ENCODE data around the gene MRPL48.

MRPL48 gene

DNA sequence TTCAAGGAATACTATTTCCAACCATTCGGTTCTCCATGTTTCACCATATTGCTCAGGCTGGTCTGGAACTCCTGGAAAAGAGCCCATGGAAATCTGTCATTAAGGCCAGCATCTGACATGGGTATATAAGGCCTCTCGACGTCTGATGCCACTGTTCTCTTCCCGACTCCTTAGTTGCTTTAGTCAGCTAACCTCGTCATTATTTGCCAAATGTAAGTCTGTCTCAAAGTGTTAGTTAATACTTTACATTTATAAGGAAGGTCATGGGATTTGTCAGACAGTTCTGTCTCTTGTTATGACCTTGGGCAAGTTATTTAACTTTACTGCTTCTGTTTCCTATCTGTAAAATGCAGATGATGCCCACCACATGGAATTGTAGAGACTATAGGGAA is 1.6 kb downstream of the MRPL48 start:
- TF ChIP-seq POLR2A (IDR thresholded peaks at IDR 0.05; ENCODE audit: low read depth, low read length) (no peak), SPI1 (IDR thresholded peaks at IDR 0.05; ENCODE audit: low read depth, low read length) (no peak), POU2F2 (IDR thresholded peaks at IDR 0.05; ENCODE audit: low read depth, low read length) (no peak), PAX5 (IDR thresholded peaks at IDR 0.05; ENCODE audit: insufficient read depth, low read length, severe bottlenecking) (no peak), POLR2AphosphoS5 (IDR thresholded peaks at IDR 0.05; ENCODE audit: low read depth, low read length) (no peak), TAF1 (IDR thresholded peaks at IDR 0.05; ENCODE audit: low read depth, low read length) (no peak)
- FAIRE-seq (no peak), DNase-seq (ENCODE audit: insufficient read length, low spot score) (no peak)

DNA sequence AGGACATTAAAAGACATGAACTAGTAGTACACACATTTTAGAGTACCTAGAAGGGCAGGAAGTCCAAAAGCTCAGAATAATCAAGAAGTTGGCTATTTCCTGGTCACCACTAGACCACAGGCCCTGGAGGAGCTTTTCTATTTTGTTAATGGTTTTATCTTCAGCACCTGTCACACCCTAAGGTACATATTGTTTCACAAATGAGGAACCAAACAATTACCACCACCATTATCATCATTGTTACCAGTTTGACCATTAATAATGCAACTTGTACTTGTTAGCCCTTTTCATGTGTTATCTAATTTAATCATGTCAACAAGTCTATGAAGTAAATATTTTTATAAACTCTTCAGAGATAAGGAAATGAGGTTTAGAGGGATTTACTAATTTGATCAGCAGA is 4.9 kb downstream of the MRPL48 start:
- DNase-seq (ENCODE audit: insufficient read length, low spot score) (no peak), FAIRE-seq (no peak)
- TF ChIP-seq SPI1 (IDR thresholded peaks at IDR 0.05; ENCODE audit: low read depth, low read length) (no peak), PAX5 (IDR thresholded peaks at IDR 0.05; ENCODE audit: insufficient read depth, low read length, severe bottlenecking) (no peak), POU2F2 (IDR thresholded peaks at IDR 0.05; ENCODE audit: low read depth, low read length) (no peak), POLR2A (IDR thresholded peaks at IDR 0.05; ENCODE audit: low read depth, low read length) (no peak), TAF1 (IDR thresholded peaks at IDR 0.05; ENCODE audit: low read depth, low read length) (no peak), POLR2AphosphoS5 (IDR thresholded peaks at IDR 0.05; ENCODE audit: low read depth, low read length) (no peak)

DNA sequence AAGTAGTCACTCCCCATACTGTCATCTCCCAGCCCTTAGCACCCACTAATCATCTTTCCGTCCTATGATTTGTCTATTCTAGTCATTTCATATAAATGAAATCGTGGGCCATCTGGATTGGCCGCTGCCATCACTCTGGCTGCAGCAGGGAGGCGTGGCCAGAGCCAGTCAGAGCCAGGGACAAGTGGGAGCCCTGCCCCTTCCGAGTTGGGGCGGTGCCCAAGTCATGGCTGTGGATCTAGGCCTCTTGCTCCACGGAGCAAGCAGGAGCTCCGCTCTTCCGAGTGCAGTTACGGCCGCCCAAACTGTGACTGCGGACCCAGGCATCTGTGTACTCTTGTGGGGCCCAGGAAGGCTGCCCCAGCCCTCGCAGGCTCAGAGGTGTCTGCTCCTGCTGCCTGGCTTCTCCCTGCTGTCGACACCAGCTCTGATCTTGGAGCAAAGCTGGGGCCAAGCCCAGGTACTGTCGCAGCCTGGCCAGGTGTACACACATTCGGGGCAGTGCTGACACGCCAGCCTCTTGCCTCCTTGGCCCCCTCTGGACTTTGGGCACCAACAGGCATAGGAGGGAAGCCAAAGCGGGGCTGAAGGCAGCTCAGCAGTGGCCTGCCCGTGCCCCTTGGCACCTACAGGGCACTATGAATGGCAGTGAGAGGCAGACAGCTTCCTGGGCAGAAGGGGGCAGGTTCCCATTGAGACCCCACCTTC is 8.4 kb downstream of the MRPL48 start:
- DNase-seq (ENCODE audit: insufficient read length, low spot score), result no peak

DNA sequence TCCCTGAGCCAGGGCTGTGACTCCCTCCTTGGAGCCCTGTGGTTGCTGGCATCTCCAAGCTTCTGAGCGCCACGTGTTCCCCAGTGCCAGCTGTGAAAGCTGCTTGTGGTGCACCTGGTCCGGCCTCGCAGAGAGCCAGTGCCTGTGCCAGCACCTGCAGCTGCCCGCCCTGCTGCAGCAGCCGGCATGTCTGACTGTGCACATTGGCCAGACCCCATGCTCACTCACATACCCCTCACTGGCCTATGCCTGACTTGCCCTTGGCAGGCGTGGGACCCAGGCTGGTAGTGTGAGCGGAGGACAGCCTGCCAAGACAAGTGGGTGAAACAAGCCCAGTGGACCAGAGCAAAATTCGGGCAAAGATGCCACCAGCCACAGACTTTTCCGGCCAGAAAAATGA is 9.8 kb downstream of the MRPL48 start:
- TF ChIP-seq POU2F2 (IDR thresholded peaks at IDR 0.05; ENCODE audit: low read depth, low read length) (no peak), TAF1 (IDR thresholded peaks at IDR 0.05; ENCODE audit: low read depth, low read length) (no peak), SPI1 (IDR thresholded peaks at IDR 0.05; ENCODE audit: low read depth, low read length) (no peak), POLR2A (IDR thresholded peaks at IDR 0.05; ENCODE audit: low read depth, low read length) (no peak), POLR2AphosphoS5 (IDR thresholded peaks at IDR 0.05; ENCODE audit: low read depth, low read length) (no peak), PAX5 (IDR thresholded peaks at IDR 0.05; ENCODE audit: insufficient read depth, low read length, severe bottlenecking) (no peak)
- DNase-seq (ENCODE audit: insufficient read length, low spot score) (no peak), FAIRE-seq (no peak)

More for the DNA sequence above, 8.4 kb downstream of the MRPL48 start:
- TF ChIP-seq SPI1 (IDR thresholded peaks at IDR 0.05; ENCODE audit: low read depth, low read length), result no peak
- no peak for TF ChIP-seq POLR2A (IDR thresholded peaks at IDR 0.05; ENCODE audit: low read depth, low read length)
- TF ChIP-seq PAX5 (IDR thresholded peaks at IDR 0.05; ENCODE audit: insufficient read depth, low read length, severe bottlenecking), result no peak
- no peak for TF ChIP-seq POU2F2 (IDR thresholded peaks at IDR 0.05; ENCODE audit: low read depth, low read length)
- no peak for TF ChIP-seq POLR2AphosphoS5 (IDR thresholded peaks at IDR 0.05; ENCODE audit: low read depth, low read length)
- TF ChIP-seq TAF1 (IDR thresholded peaks at IDR 0.05; ENCODE audit: low read depth, low read length), result no peak
- FAIRE-seq, result no peak

GRCh38 chr11:73800276-73800806 is 12.7 kb downstream of the MRPL48 start:
- FAIRE-seq (no peak), DNase-seq (ENCODE audit: insufficient read length, low spot score) (no peak)
- no peak for TF ChIP-seq POLR2AphosphoS5 (IDR thresholded peaks at IDR 0.05; ENCODE audit: low read depth, low read length)
- no peak for TF ChIP-seq PAX5 (IDR thresholded peaks at IDR 0.05; ENCODE audit: insufficient read depth, low read length, severe bottlenecking)
- TF ChIP-seq POLR2A (IDR thresholded peaks at IDR 0.05; ENCODE audit: low read depth, low read length), result no peak
- no peak for TF ChIP-seq SPI1 (IDR thresholded peaks at IDR 0.05; ENCODE audit: low read depth, low read length)

DNA sequence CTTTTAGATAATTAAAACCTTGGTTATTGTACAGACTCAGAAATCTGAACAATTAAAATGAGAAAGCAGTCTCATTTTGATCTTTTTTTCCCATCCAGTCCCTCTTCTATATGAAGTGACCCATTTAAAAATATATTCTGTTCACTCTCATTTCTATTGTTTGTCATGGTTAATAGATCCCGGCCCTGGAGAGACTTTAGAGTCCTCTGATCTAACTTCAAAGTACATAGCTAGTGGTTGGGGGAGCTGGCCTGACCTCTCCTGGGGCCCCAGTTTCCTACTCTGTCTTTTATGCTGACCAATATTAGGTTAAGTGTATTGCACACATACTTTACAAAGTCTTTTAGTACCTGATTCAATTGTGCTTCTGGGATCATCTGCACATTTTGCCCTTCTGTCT is 13.5 kb downstream of the MRPL48 start:
- FAIRE-seq, result no peak
- DNase-seq (ENCODE audit: insufficient read length, low spot score), result no peak
- TF ChIP-seq PAX5 (IDR thresholded peaks at IDR 0.05; ENCODE audit: insufficient read depth, low read length, severe bottlenecking) (no peak), POLR2A (IDR thresholded peaks at IDR 0.05; ENCODE audit: low read depth, low read length) (no peak), POLR2AphosphoS5 (IDR thresholded peaks at IDR 0.05; ENCODE audit: low read depth, low read length) (no peak), SPI1 (IDR thresholded peaks at IDR 0.05; ENCODE audit: low read depth, low read length) (no peak), POU2F2 (IDR thresholded peaks at IDR 0.05; ENCODE audit: low read depth, low read length) (no peak), TAF1 (IDR thresholded peaks at IDR 0.05; ENCODE audit: low read depth, low read length) (no peak)

DNA sequence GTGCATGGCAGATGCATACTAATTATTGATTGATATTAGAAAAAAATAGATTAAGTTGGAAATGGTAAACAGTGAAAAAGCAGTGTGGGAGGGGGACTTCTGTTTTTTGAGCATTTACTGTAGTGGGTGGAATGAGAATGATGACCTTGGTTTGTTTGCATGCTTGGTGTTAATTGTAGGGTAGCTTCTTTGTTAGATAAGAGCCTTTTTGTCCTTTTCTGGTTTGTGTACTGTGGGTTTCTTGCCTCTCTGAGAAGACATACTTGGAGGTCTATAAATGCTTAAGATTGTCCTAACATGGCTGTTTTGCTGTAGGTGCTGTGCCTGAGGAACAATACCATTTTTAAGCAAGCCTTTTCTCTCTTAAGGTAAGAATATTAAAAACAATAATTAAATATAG is 17.0 kb downstream of the MRPL48 start:
- no peak for FAIRE-seq
- DNase-seq (ENCODE audit: insufficient read length, low spot score), result no peak
- TF ChIP-seq POU2F2 (IDR thresholded peaks at IDR 0.05; ENCODE audit: low read depth, low read length), result no peak
- no peak for TF ChIP-seq PAX5 (IDR thresholded peaks at IDR 0.05; ENCODE audit: insufficient read depth, low read length, severe bottlenecking)
- TF ChIP-seq SPI1 (IDR thresholded peaks at IDR 0.05; ENCODE audit: low read depth, low read length), result peak; percentile 33; the same call in 1 of the 2 replicates
- no peak for TF ChIP-seq TAF1 (IDR thresholded peaks at IDR 0.05; ENCODE audit: low read depth, low read length)
- TF ChIP-seq POLR2AphosphoS5 (IDR thresholded peaks at IDR 0.05; ENCODE audit: low read depth, low read length), result no peak
- TF ChIP-seq POLR2A (IDR thresholded peaks at IDR 0.05; ENCODE audit: low read depth, low read length), result no peak

DNA sequence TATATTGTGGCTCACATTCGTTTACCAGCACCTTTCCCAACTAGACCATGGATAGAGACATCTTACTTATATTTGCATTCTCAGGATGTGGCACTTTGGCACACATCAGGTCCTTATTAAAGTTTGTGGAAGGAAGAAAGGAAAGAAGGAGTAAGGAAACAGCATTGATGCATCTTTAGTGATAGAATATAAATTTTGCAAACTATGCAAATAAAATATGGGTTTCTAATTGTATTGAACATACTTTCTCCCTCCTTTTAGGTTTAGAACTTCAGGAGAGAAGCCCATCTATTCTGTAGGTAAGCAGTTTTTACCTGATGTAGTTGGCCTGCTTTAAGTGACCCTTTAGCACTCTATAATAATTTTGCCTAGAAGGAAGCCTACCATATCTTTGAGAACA is 20.4 kb downstream of the MRPL48 start:
- FAIRE-seq (no peak), DNase-seq (ENCODE audit: insufficient read length, low spot score) (no peak)

DNA sequence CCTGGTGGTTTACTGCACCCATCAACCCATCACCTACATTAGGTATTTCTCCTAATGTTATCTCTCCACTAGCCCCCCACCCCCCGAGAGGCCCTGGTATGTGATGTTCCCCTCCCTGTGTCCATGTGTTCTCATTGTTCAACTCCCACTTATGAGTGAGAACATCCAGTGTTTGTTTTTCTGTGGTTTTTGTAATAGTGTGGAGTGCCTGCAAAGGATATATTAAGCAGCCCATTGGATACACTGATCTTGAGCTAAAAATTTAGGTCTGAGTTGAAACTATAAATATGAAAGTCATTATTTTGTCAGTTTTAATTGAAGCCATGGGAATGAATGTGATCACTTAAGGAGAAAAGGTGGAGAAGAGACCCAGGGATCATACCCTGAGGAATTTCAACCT is 23.0 kb downstream of the MRPL48 start:
- FAIRE-seq (no peak), DNase-seq (ENCODE audit: insufficient read length, low spot score) (no peak)
- TF ChIP-seq POU2F2 (IDR thresholded peaks at IDR 0.05; ENCODE audit: low read depth, low read length), result no peak

More for the DNA sequence above, 20.4 kb downstream of the MRPL48 start:
- TF ChIP-seq PAX5 (IDR thresholded peaks at IDR 0.05; ENCODE audit: insufficient read depth, low read length, severe bottlenecking) (no peak), TAF1 (IDR thresholded peaks at IDR 0.05; ENCODE audit: low read depth, low read length) (no peak), POLR2A (IDR thresholded peaks at IDR 0.05; ENCODE audit: low read depth, low read length) (no peak), POU2F2 (IDR thresholded peaks at IDR 0.05; ENCODE audit: low read depth, low read length) (no peak), POLR2AphosphoS5 (IDR thresholded peaks at IDR 0.05; ENCODE audit: low read depth, low read length) (no peak), SPI1 (IDR thresholded peaks at IDR 0.05; ENCODE audit: low read depth, low read length) (no peak)

DNA sequence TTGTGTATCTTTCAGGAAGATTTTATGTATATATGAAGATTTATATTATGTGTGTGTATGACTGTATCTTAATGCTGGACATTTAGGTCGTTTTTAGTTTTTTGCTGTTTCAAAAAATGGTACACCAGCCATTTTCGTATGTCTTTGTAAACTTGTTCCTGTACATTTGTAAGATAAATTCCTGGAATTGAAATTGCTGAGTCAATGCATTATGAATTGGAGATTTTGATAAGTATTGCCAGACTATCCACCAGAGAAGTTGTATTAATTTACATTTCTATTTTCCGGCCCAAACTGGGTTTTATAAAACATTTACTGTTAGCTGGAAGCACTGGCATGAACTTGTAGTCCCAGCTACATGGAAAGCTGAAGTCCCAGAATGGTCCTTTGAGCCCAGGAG is 24.6 kb downstream of the MRPL48 start:
- no peak for FAIRE-seq

More for the DNA sequence above, 24.6 kb downstream of the MRPL48 start:
- DNase-seq (ENCODE audit: insufficient read length, low spot score), result no peak
- TF ChIP-seq POU2F2 (IDR thresholded peaks at IDR 0.05; ENCODE audit: low read depth, low read length) (no peak), POLR2A (IDR thresholded peaks at IDR 0.05; ENCODE audit: low read depth, low read length) (no peak), TAF1 (IDR thresholded peaks at IDR 0.05; ENCODE audit: low read depth, low read length) (no peak), POLR2AphosphoS5 (IDR thresholded peaks at IDR 0.05; ENCODE audit: low read depth, low read length) (no peak), PAX5 (IDR thresholded peaks at IDR 0.05; ENCODE audit: insufficient read depth, low read length, severe bottlenecking) (no peak), SPI1 (IDR thresholded peaks at IDR 0.05; ENCODE audit: low read depth, low read length) (no peak)
